HG03354 (cell line): Measurements from ENCODE around the gene SLC4A8.
"Not testable (repeated sequence)": the region's sequence is repeated elsewhere in the genome, so short reads cannot be mapped to it uniquely, and the experiment has no call there.

Experiments
- ATAC-seq: cut with Tn5 transposase; IDR thresholded peaks from one replicate; pipeline ENCODE4 v1.9.1; 2021; ENCODE audit warnings: mild to moderate bottlenecking; ENCODE audit not compliant: unreplicated experiment, poor library complexity, severe bottlenecking

The SLC4A8 gene

DNA sequence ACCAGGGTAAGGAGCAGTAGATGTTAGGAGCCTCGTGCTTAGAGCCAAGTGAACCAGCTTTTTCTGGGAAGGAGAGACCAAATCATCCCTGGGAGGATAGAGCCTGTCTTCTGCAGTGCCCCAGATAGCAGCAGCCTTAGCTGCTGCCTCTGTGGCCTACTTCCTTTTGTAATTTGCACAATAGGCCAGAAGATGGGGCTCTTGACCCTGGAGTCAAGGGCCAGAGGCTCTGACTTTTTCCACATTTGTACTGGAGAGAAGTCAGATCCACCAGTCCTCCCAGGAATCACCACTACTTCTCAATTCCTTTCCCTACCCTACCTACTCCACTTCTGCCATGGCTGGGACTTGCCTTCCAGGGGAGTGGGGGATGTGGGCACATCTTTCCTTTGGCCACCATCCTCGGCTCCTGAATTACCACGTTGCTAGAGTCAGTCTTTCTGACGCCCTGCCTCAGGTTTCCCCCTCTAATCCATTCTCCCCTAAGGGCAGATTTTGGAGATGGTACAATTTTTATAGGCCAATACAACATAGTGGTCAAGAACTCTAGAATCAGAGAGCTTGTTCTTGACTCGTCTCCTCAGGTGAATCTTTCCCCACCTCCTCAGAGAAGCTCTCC, 3.3 kb upstream of the SLC4A8 start:
- ATAC-seq = no peak

GRCh38 chr12:51424094-51424661, 453 bp upstream of the SLC4A8 start:
- peak; percentile 4 for ATAC-seq

DNA sequence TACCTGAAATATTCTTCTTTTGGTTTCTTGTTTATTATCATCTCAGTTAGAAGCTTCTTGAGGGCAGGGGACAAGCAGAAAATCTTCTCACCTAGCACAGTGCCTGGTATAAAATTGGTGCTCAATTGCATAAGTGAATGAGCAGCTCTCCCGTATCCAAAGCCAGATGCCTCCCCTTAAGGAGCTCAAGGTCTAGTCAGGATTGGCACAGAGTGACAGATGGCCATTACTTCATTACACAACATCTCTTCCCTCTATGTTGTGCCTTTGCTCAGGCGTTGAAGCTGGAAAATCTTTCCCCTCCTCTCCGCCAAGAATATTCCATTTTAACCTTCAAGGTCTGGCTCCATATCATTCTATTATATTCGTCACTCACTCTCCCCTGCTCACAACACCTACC, 3.6 kb downstream of the SLC4A8 start:
- no peak for ATAC-seq

- ATAC-seq = no peak
Observed at GRCh38 chr12:51429700-51430099, 5.1 kb downstream of the SLC4A8 start.

DNA sequence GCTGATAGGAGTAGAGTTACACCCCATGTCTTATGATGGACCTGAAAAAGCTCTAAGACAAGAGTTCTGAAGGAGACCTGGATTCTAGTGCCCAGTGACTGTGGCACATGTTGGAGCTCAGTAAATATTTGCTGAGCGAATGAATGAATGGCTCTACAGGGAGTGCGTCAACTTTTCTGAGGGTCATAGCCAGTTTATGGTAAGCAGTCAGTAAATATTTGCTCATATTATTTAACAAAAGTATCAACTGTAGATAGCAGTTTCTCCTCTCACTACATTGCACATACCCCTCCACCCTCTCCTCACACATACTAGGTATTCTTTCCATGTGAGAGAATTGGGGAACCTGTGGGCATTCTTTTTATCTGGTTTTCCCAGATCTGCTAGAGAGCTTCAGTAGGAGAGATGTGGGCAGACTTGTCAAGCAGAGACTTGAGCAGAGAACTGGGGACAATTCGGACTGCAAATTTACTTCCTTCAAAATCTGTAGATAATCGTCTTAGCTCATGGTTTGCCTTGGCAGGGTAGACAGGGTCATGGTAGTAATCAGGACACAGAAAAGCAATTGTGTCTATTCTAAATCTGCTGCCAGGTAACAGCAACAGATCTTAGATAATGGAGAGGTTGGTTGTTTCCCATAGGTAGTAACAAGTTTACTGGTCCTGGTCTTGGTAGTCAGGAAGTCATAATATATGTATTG, 5.7 kb downstream of the SLC4A8 start:
- ATAC-seq = no peak

DNA sequence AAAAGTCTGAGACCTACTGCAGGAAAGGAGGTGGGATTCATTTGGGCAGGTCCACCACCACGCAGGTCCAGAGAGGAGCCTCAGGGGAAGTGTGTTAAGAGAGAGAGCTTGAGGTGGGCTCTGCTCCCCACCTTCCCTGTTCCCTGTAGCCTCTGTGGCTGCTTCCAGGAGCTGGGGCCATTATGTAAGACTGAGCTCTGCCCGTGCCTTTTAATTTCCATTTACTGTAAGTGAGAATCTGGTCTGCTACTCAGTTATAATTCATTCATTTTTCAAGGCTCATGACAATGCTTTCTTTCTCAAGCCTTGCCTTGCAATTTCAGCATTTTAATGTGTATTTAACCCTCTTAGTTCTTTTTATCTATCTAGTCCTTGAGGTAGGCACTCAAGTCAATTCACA, 8.3 kb downstream of the SLC4A8 start:
- no peak for ATAC-seq

DNA sequence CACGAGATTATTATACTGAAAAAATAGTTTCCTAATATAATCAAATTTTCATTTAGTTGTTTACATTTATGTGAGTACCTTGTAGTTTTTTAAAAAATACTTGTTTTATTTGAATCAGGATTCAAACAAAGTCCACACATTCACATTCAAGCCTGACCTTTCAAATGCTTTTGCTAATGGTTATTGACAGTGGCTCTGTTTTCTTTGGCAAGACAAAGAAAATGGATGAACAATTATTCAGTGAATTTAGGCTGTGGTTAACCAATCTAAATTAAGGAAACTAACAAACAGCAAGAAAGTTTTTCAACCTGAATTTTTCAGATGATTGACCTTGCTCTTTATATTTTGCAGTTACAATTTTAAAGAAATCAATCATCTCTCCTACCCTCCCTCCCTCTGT, 9.7 kb downstream of the SLC4A8 start:
- no peak for ATAC-seq

DNA sequence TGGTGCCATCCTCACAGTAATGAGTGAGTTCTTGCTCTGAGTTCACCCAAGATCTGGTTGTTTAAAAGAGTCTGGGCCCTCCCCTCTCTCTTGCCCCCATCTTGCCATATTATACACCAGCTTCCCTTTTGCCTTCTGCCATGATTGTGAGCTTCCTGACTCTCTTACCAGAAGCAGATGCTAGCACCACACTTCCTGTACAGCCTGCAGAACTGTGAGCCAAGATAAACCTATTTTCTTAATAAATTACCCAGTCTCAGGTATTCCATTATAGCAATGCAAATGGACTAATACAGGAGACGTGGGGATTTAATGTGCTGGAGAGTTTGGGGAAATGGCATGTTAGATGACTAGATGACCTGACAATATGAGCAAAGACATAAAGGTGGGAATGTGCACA, 12.8 kb downstream of the SLC4A8 start:
- ATAC-seq = no peak

GRCh38 chr12:51439330-51439729, 14.7 kb downstream of the SLC4A8 start:
- ATAC-seq = no peak

GRCh38 chr12:51441583-51441982, 17.0 kb downstream of the SLC4A8 start:
- no peak for ATAC-seq

DNA sequence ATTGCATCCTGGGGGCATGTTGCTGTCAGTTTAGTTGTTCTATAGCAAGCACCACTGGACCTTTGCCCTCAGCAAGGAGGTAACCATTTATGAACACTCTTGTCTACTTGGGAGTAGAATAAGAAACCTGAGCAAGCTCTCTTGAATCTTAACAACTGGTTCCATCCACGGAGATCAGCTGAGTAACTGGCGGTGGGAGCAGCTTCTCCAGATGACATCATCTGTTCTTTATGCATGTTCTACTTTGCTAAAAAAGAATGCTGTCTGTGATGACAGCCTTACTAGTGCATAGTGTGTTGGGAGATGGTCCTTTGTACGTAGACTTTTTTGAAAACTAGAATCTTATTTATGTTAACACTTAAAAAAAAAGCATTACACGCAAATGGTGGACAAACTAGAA, 17.7 kb downstream of the SLC4A8 start:
- ATAC-seq = no peak

DNA sequence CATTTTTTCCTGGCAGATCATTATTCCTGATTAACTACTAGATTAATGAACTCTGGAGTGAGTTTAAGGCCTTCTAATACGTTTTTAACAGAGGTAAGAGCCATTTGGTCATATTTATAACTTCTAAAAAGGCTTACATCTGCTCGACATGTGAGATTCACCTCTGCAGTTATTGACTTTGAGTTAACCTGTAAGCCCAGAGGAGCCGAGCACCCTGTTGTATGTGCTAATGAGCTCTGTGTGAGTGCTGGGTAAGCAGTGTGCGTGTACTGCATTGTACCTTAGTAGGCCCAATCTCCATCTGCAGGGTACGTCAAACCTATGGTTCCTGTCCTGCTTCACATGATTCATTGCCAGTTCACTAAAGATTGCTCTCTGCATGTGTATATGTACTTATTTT, 18.9 kb downstream of the SLC4A8 start:
- ATAC-seq = no peak

DNA sequence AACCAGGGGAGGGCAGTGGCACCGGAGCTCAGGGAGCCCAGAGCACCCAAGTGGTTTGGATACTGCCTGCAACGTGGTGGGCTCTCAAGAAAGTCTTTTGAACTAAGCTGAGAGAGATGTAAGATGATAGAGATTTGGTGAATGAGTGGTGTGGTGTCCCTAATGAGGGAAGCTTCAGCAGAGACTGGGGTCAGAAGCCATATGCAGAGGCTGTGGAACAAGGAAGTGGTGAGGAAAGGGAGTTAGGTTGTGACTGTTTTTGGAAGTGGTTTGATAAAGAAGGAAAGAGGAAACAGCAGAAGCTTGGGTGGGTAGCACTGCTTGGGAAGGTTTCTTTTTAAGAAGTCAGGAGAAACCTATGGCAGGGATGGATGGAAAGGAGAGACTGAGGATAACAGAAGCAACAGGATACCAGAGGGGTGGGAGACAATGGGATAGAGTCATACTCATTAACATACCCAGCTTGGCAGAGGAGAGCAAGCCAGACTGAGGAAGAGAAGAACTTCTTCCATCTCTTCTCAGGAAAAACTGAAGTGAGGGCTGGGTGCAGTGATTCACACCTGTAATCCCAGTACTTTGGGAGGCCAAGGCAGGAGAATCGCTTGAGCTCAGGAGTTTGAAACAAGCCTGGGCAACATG, 24.1 kb downstream of the SLC4A8 start:
- no peak for ATAC-seq

- no peak for ATAC-seq
Observed at GRCh38 chr12:51449580-51450246, 25.1 kb downstream of the SLC4A8 start.

DNA sequence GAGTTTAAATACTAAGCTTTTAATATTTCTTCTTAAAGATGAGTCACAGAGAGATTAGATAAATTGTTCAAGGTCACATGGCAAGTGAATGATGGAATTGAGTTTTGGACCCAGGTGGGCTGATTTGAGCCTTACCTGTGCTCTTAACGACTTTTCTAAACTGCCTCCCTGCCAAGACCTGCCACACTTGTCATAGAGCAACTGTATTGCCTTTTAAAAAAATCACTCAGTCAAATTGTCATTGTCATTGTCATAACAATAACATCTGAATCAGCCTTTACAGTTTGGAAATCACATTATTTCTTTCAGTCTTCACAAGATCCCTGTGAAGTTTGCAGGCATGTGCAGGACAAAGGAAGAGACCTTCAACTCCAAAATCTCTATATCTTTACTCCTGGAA, 25.7 kb downstream of the SLC4A8 start:
- ATAC-seq = no peak

DNA sequence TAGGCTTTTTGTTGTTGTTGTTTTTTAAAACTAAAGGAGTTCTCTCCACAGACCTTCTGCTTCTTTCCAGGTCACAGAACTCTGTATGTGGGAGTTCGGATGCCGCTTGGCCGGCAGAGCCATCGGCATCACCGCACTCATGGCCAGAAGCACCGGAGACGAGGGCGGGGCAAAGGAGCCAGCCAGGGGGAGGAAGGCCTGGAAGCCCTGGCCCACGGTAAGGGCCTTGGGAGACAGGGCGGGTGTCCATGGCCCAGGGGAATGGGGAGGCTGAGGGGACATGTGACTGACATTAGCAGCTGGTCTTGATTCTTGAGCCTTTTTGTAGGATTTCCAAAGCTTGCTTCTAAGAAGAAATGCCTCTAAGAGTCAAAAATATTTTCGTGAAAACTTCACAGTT, 26.2 kb downstream of the SLC4A8 start:
- ATAC-seq = no peak

DNA sequence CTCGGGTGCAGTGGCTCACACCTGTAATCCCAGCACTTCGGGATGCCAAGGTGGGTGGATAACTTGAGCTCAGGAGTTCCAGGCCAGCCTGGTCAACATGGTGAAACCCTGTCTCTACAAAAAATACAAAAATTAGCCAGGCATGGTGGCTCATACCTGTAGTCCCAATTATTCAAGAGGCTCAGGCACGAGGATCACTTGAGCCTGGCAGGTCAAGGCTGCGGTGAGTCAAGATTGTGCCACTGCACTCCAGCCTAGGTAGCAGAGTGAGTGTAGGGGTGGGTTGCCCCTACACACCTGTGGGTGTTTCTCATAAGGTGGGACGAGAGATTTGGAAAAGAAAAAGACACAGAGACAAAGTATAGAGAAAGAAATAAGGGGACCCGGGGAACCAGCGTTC, 29.4 kb downstream of the SLC4A8 start:
- not testable (repeated sequence) for ATAC-seq

DNA sequence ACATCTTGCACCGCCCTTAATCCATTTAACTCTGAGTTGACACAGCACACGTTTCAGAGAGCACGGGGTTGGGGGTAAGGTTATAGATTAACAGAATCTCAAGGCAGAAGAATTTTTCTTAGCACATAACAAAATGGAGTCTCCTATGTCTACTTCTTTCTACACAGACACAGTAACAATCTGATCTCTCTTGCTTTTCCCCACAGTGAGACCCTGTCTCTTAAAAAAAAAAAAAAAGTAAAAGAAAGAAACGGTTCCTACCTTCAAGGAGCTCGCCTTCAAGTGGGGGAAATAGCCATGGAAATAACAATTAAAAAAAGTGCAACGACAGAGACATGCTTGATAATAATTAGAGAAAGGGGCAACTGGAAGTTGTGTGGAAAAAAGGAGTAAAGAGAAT, 30.4 kb downstream of the SLC4A8 start:
- ATAC-seq = not testable (repeated sequence)

GRCh38 chr12:51458635-51459034, 34.0 kb downstream of the SLC4A8 start:
- no peak for ATAC-seq

DNA sequence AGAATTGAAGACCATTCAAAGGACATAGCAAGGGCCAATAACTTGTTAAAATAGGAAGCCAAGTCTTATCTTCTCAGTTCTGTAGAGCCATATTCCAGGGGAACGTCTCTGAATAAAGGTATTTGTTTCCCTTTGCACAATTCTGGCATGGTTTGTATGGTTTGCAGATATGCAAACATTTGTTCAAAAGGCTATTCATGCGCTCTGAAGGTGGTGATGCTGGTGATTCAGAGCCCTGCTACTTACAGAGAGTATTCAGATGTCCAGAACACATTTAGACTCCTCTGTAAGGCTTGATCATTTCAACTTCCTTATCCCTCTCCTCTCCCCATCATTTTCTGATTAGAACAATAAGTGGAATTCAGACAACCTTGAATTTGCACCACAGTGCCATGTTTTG, 35.9 kb downstream of the SLC4A8 start:
- no peak for ATAC-seq
